Fibroblast of lung (primary cell): ENCODE data around the gene VWC2L. TPM values are rescaled to one million over a fixed set of nuclear protein-coding genes. Genes with fewer than 3 reads are reported as not detected.

Experiments used
- DNase-seq, 2 donors: peaks; one replicate each; pipeline versions ENCODE4 v3.0.0 to v3.0.0-alpha.2; 2010; ENCODE audit warnings: low read depth in 2 of 2
- H2AFZ ChIP-seq: 2 replicates; pipeline ENCODE4 v1.5.1; 2012; ENCODE audit warnings: low read length, control low read depth, inconsistent platforms
- H3K27ac ChIP-seq: 2 replicates; pipeline ENCODE4 v1.5.1; 2011; ENCODE audit warnings: low read length, control low read depth; ENCODE audit not compliant: insufficient read depth
- H3K27me3 ChIP-seq: 2 replicates; pipeline ENCODE4 v1.5.1; 2011; ENCODE audit warnings: mild to moderate bottlenecking, low read length; ENCODE audit not compliant: control insufficient read depth, insufficient read depth
- H3K36me3 ChIP-seq: 2 replicates; pipeline ENCODE4 v1.5.1; 2011; ENCODE audit warnings: low read length; ENCODE audit not compliant: control insufficient read depth, insufficient read depth
- H3K4me1 ChIP-seq: 2 replicates; pipeline ENCODE4 v1.5.1; 2011; ENCODE audit warnings: low read length; ENCODE audit not compliant: control insufficient read depth, insufficient read depth; ENCODE audit errors: extremely low read depth
- H3K4me2 ChIP-seq: 2 replicates; pipeline ENCODE4 v1.5.1; 2011; ENCODE audit warnings: low read length, control low read depth; ENCODE audit not compliant: insufficient read depth; ENCODE audit errors: extremely low read depth
- H3K4me3 ChIP-seq, 4 experiments: fragments of 200-600 bp in 1 of 4; sonication (generic) in 1 of 4; replicated peaks in 1 of 4; 2 replicates each; pipeline ENCODE4 v1.5.1; 2011 to 2016; ENCODE audit warnings: low read length in 4 of 4, low read depth in 3 of 4, mild to moderate bottlenecking in 3 of 4, control low read depth in 2 of 4, inconsistent platforms in 1 of 4, mixed read lengths in 1 of 4; ENCODE audit not compliant: insufficient read depth in 1 of 4; ENCODE audit errors: control extremely low read depth in 1 of 4
- H3K79me2 ChIP-seq: 2 replicates; pipeline ENCODE4 v1.5.1; 2012; ENCODE audit warnings: mild to moderate bottlenecking, low read length, inconsistent platforms; ENCODE audit not compliant: control insufficient read depth, insufficient read depth
- H3K9ac ChIP-seq: 2 replicates; pipeline ENCODE4 v1.5.1; 2011; ENCODE audit warnings: mild to moderate bottlenecking, low read length, control low read depth; ENCODE audit not compliant: insufficient read depth
- H3K9me3 ChIP-seq: 2 replicates; pipeline ENCODE4 v1.5.1; 2012; ENCODE audit warnings: low read depth, low read length; ENCODE audit not compliant: control insufficient read depth, insufficient read depth
- H4K20me1 ChIP-seq: 2 replicates; pipeline ENCODE4 v1.5.1; 2011; ENCODE audit warnings: low read length; ENCODE audit not compliant: control insufficient read depth, insufficient read depth; ENCODE audit errors: extremely low read depth
- EZH2 ChIP-seq: IDR thresholded peaks from 2 replicates; pipeline ENCODE4 v1.5.1; 2012; ENCODE audit warnings: low read length, control low read depth, mild to moderate bottlenecking; ENCODE audit errors: missing control alignments
- polyA plus RNA-seq, 2 donors: library from polyadenylated mRNA; depleted of rRNA in 1 of 2; stranded (reverse) in 1 of 2; unstranded in 1 of 2; fragments of >200 nt; gene quantifications; 2 replicates each; pipeline ENCODE4 v1.2.1, GENCODE V29; 2011 to 2012; ENCODE audit warnings: missing spikeins in 1 of 2
- total RNA-seq: library from RNA; depleted of rRNA; stranded (reverse); fragments of >200 nt; gene quantifications from 2 replicates; pipeline ENCODE4 v1.2.1, GENCODE V29; 2014
- TF ChIP-seq, protein P1 (sequence below), 2 donors: IDR thresholded peaks in 1 of 2; conservative IDR thresholded peaks in 1 of 2; 1 replicate in 1 of 2; 2 replicates in 1 of 2; pipeline ENCODE4 v1.5.1; 2011 to 2012; ENCODE audit warnings: low read length in 2 of 2, control low read depth in 1 of 2, inconsistent platforms in 1 of 2, low read depth in 1 of 2, mild to moderate bottlenecking in 1 of 2

Gene VWC2L
- total and polyA plus RNA-seq, 2 donors (not counting 1 experiment from before 2014, with no cell fraction given), result not detected

DNA sequence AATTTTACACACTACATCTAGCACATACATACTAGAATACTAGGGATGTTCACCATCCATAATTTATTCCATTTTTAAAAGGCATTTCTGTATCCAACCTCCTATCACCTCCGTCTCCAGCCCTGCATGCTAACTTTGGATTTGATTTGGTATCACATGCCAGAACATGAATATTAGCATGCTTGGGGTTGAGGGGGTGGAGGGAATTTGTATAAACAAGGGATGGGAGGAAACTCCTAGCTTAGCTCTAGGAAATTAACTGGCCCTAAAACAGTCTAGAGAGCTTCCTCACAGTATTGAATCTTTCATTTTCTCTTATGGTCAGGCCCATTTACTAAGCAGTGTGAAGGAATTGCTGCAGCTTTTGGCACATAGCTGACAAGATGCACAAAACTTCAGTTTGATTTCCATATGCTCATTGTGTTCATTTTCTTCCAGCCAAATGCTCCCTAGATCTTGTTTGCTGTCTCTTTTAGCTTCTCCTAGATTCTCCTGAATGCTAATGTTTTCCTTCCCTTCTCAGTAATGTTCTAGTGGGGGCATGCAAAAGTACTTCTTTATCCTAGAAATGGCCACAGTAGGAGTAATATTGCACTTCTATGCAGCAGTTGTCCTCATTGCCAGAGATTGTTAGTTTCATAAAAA lies 135.2 kb downstream of the VWC2L start:
- no peak for TF ChIP-seq EZH2
- TF ChIP-seq, protein P1, sequence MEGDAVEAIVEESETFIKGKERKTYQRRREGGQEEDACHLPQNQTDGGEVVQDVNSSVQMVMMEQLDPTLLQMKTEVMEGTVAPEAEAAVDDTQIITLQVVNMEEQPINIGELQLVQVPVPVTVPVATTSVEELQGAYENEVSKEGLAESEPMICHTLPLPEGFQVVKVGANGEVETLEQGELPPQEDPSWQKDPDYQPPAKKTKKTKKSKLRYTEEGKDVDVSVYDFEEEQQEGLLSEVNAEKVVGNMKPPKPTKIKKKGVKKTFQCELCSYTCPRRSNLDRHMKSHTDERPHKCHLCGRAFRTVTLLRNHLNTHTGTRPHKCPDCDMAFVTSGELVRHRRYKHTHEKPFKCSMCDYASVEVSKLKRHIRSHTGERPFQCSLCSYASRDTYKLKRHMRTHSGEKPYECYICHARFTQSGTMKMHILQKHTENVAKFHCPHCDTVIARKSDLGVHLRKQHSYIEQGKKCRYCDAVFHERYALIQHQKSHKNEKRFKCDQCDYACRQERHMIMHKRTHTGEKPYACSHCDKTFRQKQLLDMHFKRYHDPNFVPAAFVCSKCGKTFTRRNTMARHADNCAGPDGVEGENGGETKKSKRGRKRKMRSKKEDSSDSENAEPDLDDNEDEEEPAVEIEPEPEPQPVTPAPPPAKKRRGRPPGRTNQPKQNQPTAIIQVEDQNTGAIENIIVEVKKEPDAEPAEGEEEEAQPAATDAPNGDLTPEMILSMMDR (conservative IDR thresholded peaks at IDR 0.05 in 1 of 2, IDR thresholded peaks at IDR 0.05 in 1 of 2; ENCODE audit: low read depth in 1 of 2, low read length in 2 of 2), result no peak
- H3K9me3 ChIP-seq, result no peaks in the 10 kb centered on the region
- H3K4me1 ChIP-seq, result peaks cover 2% of the 10 kb centered on the region
- no peaks in the 10 kb centered on the region for H3K79me2 ChIP-seq
- H3K9ac ChIP-seq, result no peak overlapping the region
- no peak overlapping the region for H3K4me2 ChIP-seq
- H3K36me3 ChIP-seq, result no peaks in the 10 kb centered on the region
- H3K4me3 ChIP-seq, result no peak overlapping the region
- no peak for DNase-seq
- H3K27me3 ChIP-seq, result no peaks in the 10 kb centered on the region
- no peak overlapping the region for H3K27ac ChIP-seq
- no peaks in the 10 kb centered on the region for H4K20me1 ChIP-seq
- no peak overlapping the region for H2AFZ ChIP-seq

DNA sequence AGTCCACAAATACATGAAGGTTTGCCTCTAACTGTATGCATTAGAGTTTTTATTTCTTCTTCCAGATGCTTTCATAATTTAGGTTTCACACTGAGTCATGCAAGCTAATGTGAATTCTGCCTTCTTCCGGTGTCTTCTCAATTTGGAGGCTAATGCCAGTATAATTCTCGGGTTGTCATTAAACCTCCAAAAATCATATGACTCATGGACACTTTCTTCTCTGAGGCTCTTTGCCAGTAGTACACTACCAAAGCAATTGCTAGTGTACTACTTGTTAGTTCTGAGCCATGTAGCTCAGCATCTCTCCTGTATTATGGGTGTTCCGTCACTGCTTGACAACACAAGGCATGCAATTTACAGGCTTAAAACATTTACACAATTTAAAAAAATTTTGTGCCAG lies 137.1 kb downstream of the VWC2L start:
- H3K27me3 ChIP-seq, result no peaks in the 10 kb centered on the region
- no peak for TF ChIP-seq EZH2
- TF ChIP-seq, protein P1 (conservative IDR thresholded peaks at IDR 0.05 in 1 of 2, IDR thresholded peaks at IDR 0.05 in 1 of 2; ENCODE audit: low read depth in 1 of 2, low read length in 2 of 2), result no peak

DNA sequence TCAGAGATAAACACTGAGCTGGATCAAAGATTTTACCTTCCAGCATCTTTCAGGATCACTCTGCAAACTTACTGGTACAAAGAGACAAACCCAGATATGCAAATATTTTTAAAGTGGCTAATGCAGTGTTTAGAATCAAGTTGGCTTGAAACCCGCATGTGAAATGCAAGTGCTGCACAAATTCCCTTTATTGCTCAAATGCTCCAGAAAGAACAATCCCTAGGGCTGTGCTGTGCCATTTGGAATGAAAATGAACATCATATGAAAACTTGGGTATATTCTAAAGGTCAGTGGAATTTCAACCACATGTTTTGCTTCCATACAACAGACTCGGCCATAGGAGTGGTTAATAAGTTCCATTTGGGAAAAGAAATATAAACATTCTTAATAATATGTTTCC lies 139.1 kb downstream of the VWC2L start:
- no peaks in the 10 kb centered on the region for H3K9me3 ChIP-seq
- H3K79me2 ChIP-seq, result no peaks in the 10 kb centered on the region
- H3K27ac ChIP-seq, result no peak overlapping the region
- H2AFZ ChIP-seq, result no peak overlapping the region
- DNase-seq, result no peak
- H3K4me1 ChIP-seq, result no peaks in the 10 kb centered on the region
- no peak for TF ChIP-seq EZH2
- TF ChIP-seq, protein P1 (conservative IDR thresholded peaks at IDR 0.05 in 1 of 2, IDR thresholded peaks at IDR 0.05 in 1 of 2; ENCODE audit: low read depth in 1 of 2, low read length in 2 of 2), result no peak
- no peaks in the 10 kb centered on the region for H4K20me1 ChIP-seq
- H3K36me3 ChIP-seq, result no peaks in the 10 kb centered on the region
- no peak overlapping the region for H3K9ac ChIP-seq
- no peak overlapping the region for H3K4me2 ChIP-seq
- H3K27me3 ChIP-seq, result no peaks in the 10 kb centered on the region
- H3K4me3 ChIP-seq, result no peak overlapping the region

More for the DNA sequence above, 137.1 kb downstream of the VWC2L start:
- no peak for DNase-seq
- H3K4me3 ChIP-seq, result no peak overlapping the region
- no peak overlapping the region for H2AFZ ChIP-seq
- H3K9me3 ChIP-seq, result no peaks in the 10 kb centered on the region
- no peaks in the 10 kb centered on the region for H3K79me2 ChIP-seq
- H3K4me1 ChIP-seq, result no peaks in the 10 kb centered on the region
- H4K20me1 ChIP-seq, result no peaks in the 10 kb centered on the region
- H3K27ac ChIP-seq, result no peak overlapping the region
- H3K9ac ChIP-seq, result no peak overlapping the region
- H3K36me3 ChIP-seq, result no peaks in the 10 kb centered on the region
- no peak overlapping the region for H3K4me2 ChIP-seq
